OCI-LY3 (cell line): ENCODE data around the gene SCNN1G.

ENCODE experiments used
- H2AFZ ChIP-seq: fragments of 200-600, 300-600 bp; shearing (Covaris generic); 2 replicates; pipeline ENCODE4 v1.6.0; 2014; ENCODE audit warnings: antibody characterized with exemption, low read depth, low read length
- H3K27ac ChIP-seq: fragments of 200-600, 300-600 bp; sonication (generic); 2 replicates; pipeline ENCODE4 v1.5.1; 2014; ENCODE audit warnings: mild to moderate bottlenecking, low read length, moderate library complexity, mixed read lengths
- H3K27me3 ChIP-seq: fragments of 200-600, 300-600 bp; sonication (generic); 2 replicates; pipeline ENCODE4 v1.6.1; 2014; ENCODE audit warnings: low read depth, low read length, mixed read lengths
- H3K36me3 ChIP-seq: fragments of 200-600, 300-600 bp; sonication (generic); replicated peaks from 2 replicates; pipeline ENCODE3; 2014; ENCODE audit warnings: low read depth, low read length, mixed read lengths
- H3K4me1 ChIP-seq: fragments of 300-600, 200-600 bp; sonication (generic); 2 replicates; pipeline ENCODE4 v1.6.1; 2014; ENCODE audit warnings: low read length, mixed read lengths
- H3K4me2 ChIP-seq: fragments of 200-600, 300-600 bp; sonication (generic); 2 replicates; pipeline ENCODE4 v1.6.1; 2014; ENCODE audit warnings: low read length, mixed read lengths
- H3K4me3 ChIP-seq: fragments of 300-600, 200-600 bp; sonication (generic); 2 replicates; pipeline ENCODE4 v1.5.1; 2014; ENCODE audit warnings: antibody characterized with exemption, mild to moderate bottlenecking, low read length, moderate library complexity
- H3K79me2 ChIP-seq: fragments of 300-600, 200-600 bp; shearing (Covaris generic); 2 replicates; pipeline ENCODE4 v1.6.1; 2014; ENCODE audit warnings: mild to moderate bottlenecking, low read length, mixed read lengths
- H3K9ac ChIP-seq: fragments of 300-600, 200-600 bp; shearing (Covaris generic); 2 replicates; pipeline ENCODE4 v1.6.0; 2014; ENCODE audit warnings: mild to moderate bottlenecking, low read length, moderate library complexity
- H3K9me3 ChIP-seq: fragments of 200-600, 300-600 bp; shearing (Covaris generic); 2 replicates; pipeline ENCODE4 v1.6.1; 2014; ENCODE audit warnings: low read length, mixed read lengths; ENCODE audit not compliant: insufficient read depth
- H4K20me1 ChIP-seq: fragments of 200-600, 300-600 bp; sonication (generic); 2 replicates; pipeline ENCODE4 v1.6.1; 2016; ENCODE audit warnings: low read length, mixed read lengths; ENCODE audit not compliant: insufficient read depth
- CTCF ChIP-seq: fragments of 200-600, 300-600 bp; sonication (generic); IDR thresholded peaks from 2 replicates; pipeline ENCODE4 v1.5.1; 2014; ENCODE audit warnings: antibody characterized with exemption, low read length, low read depth
- EZH2phosphoT487 ChIP-seq: fragments of 200-600 bp; shearing (Covaris generic); IDR thresholded peaks from 2 replicates; pipeline ENCODE4 v1.6.1; 2018; ENCODE audit warnings: antibody characterized with exemption, mixed run types, low read depth

SCNN1G gene

GRCh38 chr16:23254338-23254737 is 71.8 kb downstream of the SCNN1G start:
- H3K9me3 ChIP-seq, result no peaks in the 10 kb centered on the region
- no peak overlapping the region for H3K4me3 ChIP-seq
- TF ChIP-seq CTCF (no peak), EZH2phosphoT487 (no peak)
- no peaks in the 10 kb centered on the region for H3K79me2 ChIP-seq
- H3K4me2 ChIP-seq, result no peak overlapping the region
- H4K20me1 ChIP-seq, result no peaks in the 10 kb centered on the region
- no peak overlapping the region for H3K27ac ChIP-seq
- H3K4me1 ChIP-seq, result no peaks in the 10 kb centered on the region
- no peak overlapping the region for H3K9ac ChIP-seq
- no peaks in the 10 kb centered on the region for H3K36me3 ChIP-seq
- H3K27me3 ChIP-seq, result peaks cover 15% of the 10 kb centered on the region
- no peak overlapping the region for H2AFZ ChIP-seq

- TF ChIP-seq CTCF, result no peak
- no peak for TF ChIP-seq EZH2phosphoT487
- no peak overlapping the region for H3K4me2 ChIP-seq
- H3K9ac ChIP-seq, result no peak overlapping the region
- H3K79me2 ChIP-seq, result no peaks in the 10 kb centered on the region
- H3K27ac ChIP-seq, result no peak overlapping the region
- H3K36me3 ChIP-seq, result no peaks in the 10 kb centered on the region
- peaks cover 15% of the 10 kb centered on the region for H3K27me3 ChIP-seq
- H3K4me3 ChIP-seq, result no peak overlapping the region
- no peaks in the 10 kb centered on the region for H4K20me1 ChIP-seq
- no peaks in the 10 kb centered on the region for H3K9me3 ChIP-seq
- H2AFZ ChIP-seq, result no peak overlapping the region
- H3K4me1 ChIP-seq, result no peaks in the 10 kb centered on the region
Observed at GRCh38 chr16:23255000-23255399, 72.5 kb downstream of the SCNN1G start.

GRCh38 chr16:23256440-23256839 is 73.9 kb downstream of the SCNN1G start:
- H2AFZ ChIP-seq, result no peak overlapping the region
- H3K27ac ChIP-seq, result no peak overlapping the region
- no peaks in the 10 kb centered on the region for H3K4me1 ChIP-seq
- TF ChIP-seq EZH2phosphoT487 (no peak), CTCF (no peak)
- no peaks in the 10 kb centered on the region for H3K36me3 ChIP-seq
- no peak overlapping the region for H3K9ac ChIP-seq
- no peak overlapping the region for H3K4me3 ChIP-seq
- H3K4me2 ChIP-seq, result no peak overlapping the region
- no peaks in the 10 kb centered on the region for H4K20me1 ChIP-seq
- no peaks in the 10 kb centered on the region for H3K79me2 ChIP-seq
- H3K9me3 ChIP-seq, result no peaks in the 10 kb centered on the region
- peaks cover 15% of the 10 kb centered on the region for H3K27me3 ChIP-seq

GRCh38 chr16:23257682-23258081 is 75.1 kb downstream of the SCNN1G start:
- H3K4me3 ChIP-seq, result no peak overlapping the region
- no peak overlapping the region for H3K4me2 ChIP-seq
- TF ChIP-seq CTCF (no peak), EZH2phosphoT487 (no peak)

More at GRCh38 chr16:23257682-23258081, 75.1 kb downstream of the SCNN1G start:
- Histone ChIP-seq H3K79me2 (no peaks in the 10 kb centered on the region), H3K9ac (no peak overlapping the region), H2AFZ (no peak overlapping the region), H4K20me1 (no peaks in the 10 kb centered on the region), H3K27me3 (peaks cover 15% of the 10 kb centered on the region), H3K27ac (no peak overlapping the region), H3K4me1 (no peaks in the 10 kb centered on the region), H3K36me3 (no peaks in the 10 kb centered on the region), H3K9me3 (no peaks in the 10 kb centered on the region)
